ENCODE measurements around the gene AXL. TPM values are rescaled to one million over a fixed set of nuclear protein-coding genes. Genes with fewer than 3 reads are reported as not detected.

Gene AXL
- total RNA-seq, 1 donor from 2014 or later: 250 TPM

DNA sequence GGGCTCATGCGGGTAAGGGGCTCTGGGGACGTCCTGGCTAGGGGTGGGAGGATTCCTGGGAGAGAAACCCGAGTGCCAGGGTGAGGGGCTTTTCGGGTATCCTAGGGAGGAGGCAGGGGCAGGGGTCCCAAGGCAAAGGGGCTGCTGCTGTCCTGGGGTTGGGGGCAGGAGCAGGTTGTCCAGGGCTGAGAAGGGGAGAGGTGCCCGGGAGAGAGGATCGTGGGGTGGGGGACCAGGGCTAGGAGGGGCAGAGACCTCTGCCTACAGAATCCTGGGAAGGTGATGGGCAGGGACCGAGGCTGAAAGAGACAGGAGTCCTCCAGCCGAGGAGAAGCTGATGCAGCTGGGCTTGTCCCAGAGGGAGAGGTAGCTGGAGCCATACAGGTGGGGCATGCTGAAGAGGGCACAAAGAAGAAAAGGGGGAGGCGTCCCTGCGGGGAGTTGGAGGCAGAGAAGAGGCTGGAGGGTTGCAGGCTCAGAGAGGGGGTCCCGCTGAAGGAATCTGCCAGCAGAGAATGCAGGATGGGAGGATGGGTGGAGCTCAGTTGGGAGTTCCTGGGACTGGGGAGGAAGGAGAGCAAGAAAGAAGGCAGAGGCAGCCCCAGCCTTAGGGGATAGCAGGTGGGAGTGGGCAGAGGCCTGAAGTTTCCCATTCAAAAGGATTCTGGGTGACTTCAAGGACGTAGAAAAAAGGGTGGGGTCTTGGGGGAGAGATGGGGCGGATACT, 25.4 kb upstream of the AXL start:
- no peak overlapping the region for H3K27ac Mint-ChIP-seq (ENCODE audit: unreplicated experiment)
- H3K36me3 Mint-ChIP-seq (ENCODE audit: unreplicated experiment): no peaks in the 10 kb centered on the region
- H3K9me3 Mint-ChIP-seq (ENCODE audit: unreplicated experiment): no peaks in the 10 kb centered on the region
- no peak for TF ChIP-seq CTCF (IDR thresholded peaks at IDR 0.05)
- peaks cover 8% of the 10 kb centered on the region for H3K4me1 Mint-ChIP-seq (ENCODE audit: unreplicated experiment)
- no peak overlapping the region for H3K4me3 Mint-ChIP-seq (ENCODE audit: unreplicated experiment)
- peaks cover 46% of the 10 kb centered on the region for H3K27me3 Mint-ChIP-seq (ENCODE audit: unreplicated experiment)
- DNase-seq (ENCODE audit: extremely low spot score, unreplicated experiment): no peak

- no peak for DNase-seq (ENCODE audit: extremely low spot score, unreplicated experiment)
- TF ChIP-seq CTCF (IDR thresholded peaks at IDR 0.05): no peak
- Mint-ChIP-seq H3K36me3 (ENCODE audit: unreplicated experiment) (no peaks in the 10 kb centered on the region), H3K4me3 (ENCODE audit: unreplicated experiment) (no peak overlapping the region), H3K27ac (ENCODE audit: unreplicated experiment) (no peak overlapping the region), H3K4me1 (ENCODE audit: unreplicated experiment) (peaks cover 8% of the 10 kb centered on the region), H3K27me3 (ENCODE audit: unreplicated experiment) (peaks cover 46% of the 10 kb centered on the region), H3K9me3 (ENCODE audit: unreplicated experiment) (no peaks in the 10 kb centered on the region)
Measured at GRCh38 chr19:41194157-41194552, 24.9 kb upstream of the AXL start.

DNA sequence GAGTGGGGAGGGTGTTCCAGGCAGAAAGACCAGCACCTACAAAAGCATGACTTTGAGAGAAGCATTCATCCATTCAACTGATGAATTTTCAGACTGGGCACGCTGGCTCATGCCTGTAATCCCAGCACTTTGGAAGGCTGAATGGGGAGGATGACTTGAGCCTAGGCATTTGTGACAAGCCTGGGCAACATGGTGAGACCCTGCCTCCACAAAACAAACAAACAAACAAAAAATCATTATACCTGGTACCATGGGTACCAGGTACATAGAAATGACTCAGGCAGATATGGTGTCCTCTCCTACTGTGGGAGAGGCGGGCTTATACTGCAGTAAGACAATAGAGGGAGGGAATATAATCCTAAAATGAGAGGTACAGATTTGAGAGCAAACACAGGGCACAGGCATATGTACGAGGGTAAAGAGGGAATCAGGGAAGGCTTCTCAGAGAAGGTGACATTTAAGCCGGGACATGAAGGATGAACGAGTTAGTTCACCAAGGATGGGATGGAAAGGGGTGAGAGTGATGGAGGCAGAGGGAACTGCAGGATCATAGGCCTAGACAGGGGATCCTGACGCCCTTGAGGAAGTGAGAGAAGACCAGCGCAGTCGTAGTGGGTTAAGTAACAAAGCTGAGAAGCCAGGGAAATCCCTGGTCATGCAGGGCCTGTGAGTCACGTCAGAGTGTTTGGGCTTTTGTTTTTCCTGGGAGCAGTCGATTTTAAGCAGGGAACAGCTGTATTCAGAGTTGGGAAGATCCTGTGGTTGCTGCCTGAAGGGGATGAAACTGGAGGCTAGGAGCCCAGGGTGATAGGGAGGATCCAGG, 23.1 kb upstream of the AXL start:
- no peaks in the 10 kb centered on the region for H3K36me3 Mint-ChIP-seq (ENCODE audit: unreplicated experiment)

GRCh38 chr19:41198559-41198958, 20.5 kb upstream of the AXL start:
- Mint-ChIP-seq H3K9me3 (ENCODE audit: unreplicated experiment) (no peaks in the 10 kb centered on the region), H3K27ac (ENCODE audit: unreplicated experiment) (no peak overlapping the region), H3K4me3 (ENCODE audit: unreplicated experiment) (no peak overlapping the region), H3K36me3 (ENCODE audit: unreplicated experiment) (no peaks in the 10 kb centered on the region), H3K4me1 (ENCODE audit: unreplicated experiment) (peaks cover 9% of the 10 kb centered on the region), H3K27me3 (ENCODE audit: unreplicated experiment) (peaks cover 12% of the 10 kb centered on the region)
- no peak for DNase-seq (ENCODE audit: extremely low spot score, unreplicated experiment)
- TF ChIP-seq CTCF (IDR thresholded peaks at IDR 0.05): no peak

More for the DNA sequence above, 23.1 kb upstream of the AXL start:
- Mint-ChIP-seq H3K4me1 (ENCODE audit: unreplicated experiment) (peaks cover 12% of the 10 kb centered on the region), H3K27ac (ENCODE audit: unreplicated experiment) (no peak overlapping the region), H3K9me3 (ENCODE audit: unreplicated experiment) (no peaks in the 10 kb centered on the region), H3K4me3 (ENCODE audit: unreplicated experiment) (no peak overlapping the region), H3K27me3 (ENCODE audit: unreplicated experiment) (peaks cover 30% of the 10 kb centered on the region)
- no peak for DNase-seq (ENCODE audit: extremely low spot score, unreplicated experiment)
- no peak for TF ChIP-seq CTCF (IDR thresholded peaks at IDR 0.05)

- H3K27ac Mint-ChIP-seq (ENCODE audit: unreplicated experiment): no peak overlapping the region
- no peak for TF ChIP-seq CTCF (IDR thresholded peaks at IDR 0.05)
Measured at GRCh38 chr19:41203371-41203770, 15.7 kb upstream of the AXL start.

More at GRCh38 chr19:41203371-41203770, 15.7 kb upstream of the AXL start:
- H3K27me3 Mint-ChIP-seq (ENCODE audit: unreplicated experiment): no peaks in the 10 kb centered on the region
- H3K36me3 Mint-ChIP-seq (ENCODE audit: unreplicated experiment): no peaks in the 10 kb centered on the region
- peaks cover 9% of the 10 kb centered on the region for H3K4me1 Mint-ChIP-seq (ENCODE audit: unreplicated experiment)
- H3K9me3 Mint-ChIP-seq (ENCODE audit: unreplicated experiment): no peaks in the 10 kb centered on the region
- no peak overlapping the region for H3K4me3 Mint-ChIP-seq (ENCODE audit: unreplicated experiment)
- DNase-seq (ENCODE audit: extremely low spot score, unreplicated experiment): no peak

Data from osteocyte (in vitro differentiated cells).